ENCODE data around the gene TNIK.
"Not testable (repeated sequence)": the region's sequence is repeated elsewhere in the genome, so short reads cannot be mapped to it uniquely, and the experiment has no call there.

Gene TNIK

GRCh38 chr3:171129827-171130226 is 330.4 kb downstream of the TNIK start:
- no peak for DNase-seq (ENCODE audit: low read depth in 2 of 2)

DNA sequence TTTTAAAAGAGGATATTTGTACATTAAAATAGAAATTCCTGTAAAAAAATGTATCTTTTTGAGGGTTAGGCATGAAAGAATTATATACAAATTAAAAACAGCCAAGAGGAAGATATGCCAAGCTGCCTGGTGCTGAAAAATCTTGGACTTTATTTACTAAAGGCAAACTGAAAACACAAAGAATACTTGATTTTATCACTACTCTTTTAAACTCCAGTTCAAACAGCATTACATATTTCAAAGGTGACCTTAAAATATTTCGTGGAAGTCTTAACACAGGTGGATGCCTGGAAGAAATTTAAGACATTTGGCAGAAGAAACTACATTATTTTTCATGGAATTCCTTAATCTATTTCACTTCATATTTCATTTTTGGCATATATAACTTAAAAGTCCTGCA is 332.6 kb downstream of the TNIK start:
- no peak for DNase-seq (ENCODE audit: low read depth in 2 of 2)

DNA sequence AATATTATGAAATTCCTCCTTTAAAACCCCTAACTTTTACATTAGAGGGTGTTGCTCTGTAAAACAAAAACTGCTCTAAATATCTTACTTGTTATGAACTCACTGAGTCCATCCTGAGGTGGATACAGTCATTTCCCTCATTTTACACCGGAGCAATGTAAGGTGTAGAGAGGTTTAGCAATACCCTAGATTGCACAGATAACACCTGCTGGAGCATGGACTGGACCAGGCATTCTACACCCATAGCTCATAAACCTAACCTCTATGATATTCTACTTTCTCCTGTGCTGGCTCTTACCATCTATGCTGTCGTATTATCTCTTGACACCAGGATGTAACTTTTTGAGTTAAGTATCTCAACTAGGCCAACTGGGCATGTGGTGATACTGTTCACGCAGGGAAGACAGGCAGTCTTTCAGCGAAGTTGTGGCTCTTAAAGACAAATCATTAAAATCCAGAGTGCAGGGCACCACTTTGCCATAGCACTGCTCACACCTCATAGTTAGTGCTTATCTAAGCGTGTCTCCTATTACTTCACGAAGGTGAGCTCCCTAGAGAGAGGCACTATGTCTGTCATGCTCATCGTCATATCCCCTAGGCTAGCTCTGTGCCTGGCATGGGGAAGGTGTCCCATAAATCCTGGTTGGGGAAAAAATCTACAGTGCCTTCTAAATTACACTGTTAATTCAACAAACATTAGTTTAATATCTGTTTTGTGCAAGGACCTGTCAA is 333.6 kb downstream of the TNIK start:
- no peak for DNase-seq (ENCODE audit: low read depth in 2 of 2)

DNA sequence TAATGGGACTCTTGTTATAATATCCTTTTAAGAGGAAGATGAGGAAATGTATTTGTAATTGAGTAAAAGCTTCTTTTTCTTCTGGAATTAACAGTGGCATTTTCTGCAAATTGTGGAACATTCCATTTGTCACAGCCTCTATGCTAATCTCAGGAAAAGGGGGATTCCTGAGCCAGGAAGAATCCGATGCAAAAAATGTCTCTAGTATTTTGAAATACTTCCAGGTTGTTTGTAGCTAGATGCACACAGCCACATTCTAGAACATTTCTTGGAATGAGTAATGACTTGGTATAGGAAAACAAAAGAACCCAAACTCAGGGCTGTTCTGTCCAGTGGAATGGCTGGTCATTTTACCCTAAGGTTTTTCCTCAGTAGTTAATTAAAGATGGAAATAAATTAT is 335.2 kb downstream of the TNIK start:
- no peak for DNase-seq (ENCODE audit: low read depth in 2 of 2)

DNA sequence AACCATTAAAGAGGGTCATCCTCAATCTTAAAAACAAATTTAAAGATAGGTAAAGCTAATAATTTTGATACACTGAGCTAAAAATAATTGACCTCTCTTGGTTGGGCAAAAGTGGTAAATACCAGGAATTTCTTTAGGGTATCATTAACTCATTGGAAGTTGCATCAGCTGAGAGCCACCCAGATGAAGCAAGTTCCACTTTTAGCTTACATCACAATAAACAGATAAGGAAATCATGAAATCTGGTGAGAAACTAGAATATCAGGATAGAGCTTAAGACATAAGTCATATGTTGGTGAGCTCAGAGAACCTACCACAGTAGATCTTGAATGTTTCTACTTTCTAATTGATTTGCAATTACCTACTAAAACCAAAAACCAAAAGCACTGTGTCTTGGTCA is 336.3 kb downstream of the TNIK start:
- no peak for DNase-seq (ENCODE audit: low read depth in 2 of 2)

DNA sequence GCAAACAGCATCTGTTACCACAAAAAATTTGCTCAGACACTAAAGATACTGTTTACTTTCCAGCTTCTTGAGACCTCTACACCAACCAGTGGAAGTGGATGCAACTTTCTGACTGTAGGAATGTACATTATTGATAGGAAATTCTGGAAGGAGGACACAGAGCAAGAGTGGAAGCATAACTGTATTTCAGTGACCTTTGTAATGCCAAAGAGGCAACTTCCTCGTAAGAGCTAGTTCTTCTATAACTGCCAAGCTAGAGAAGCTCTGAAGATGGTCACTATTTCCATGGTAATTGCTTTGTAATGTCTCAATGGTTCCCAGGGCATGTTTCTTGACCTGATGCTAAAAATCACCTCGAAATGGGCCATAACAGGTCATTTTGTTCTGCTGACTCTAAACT is 337.3 kb downstream of the TNIK start:
- no peak for DNase-seq (ENCODE audit: low read depth in 2 of 2)

DNA sequence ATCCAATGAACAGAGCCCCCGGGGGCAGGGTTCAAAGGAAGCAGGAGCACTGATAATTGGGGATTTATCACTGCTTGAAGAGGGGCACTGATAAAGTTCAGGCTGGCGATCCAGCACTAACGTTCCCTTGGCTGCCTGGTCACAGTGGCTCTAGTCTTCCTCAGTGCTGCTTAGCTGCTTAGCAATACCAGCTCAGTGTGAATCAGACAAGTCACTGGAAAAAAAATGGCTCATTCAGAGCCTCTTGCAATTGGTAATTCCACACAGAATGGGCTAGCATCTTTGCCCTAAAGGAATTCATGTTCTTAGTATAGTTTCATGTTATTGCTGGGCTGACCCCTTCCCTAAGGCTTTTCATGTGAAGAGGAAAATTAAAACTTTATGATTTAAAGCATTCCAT is 338.0 kb downstream of the TNIK start:
- no peak for DNase-seq (ENCODE audit: low read depth in 2 of 2)

GRCh38 chr3:171121801-171122200 is 338.4 kb downstream of the TNIK start:
- no peak for DNase-seq (ENCODE audit: low read depth in 2 of 2)

DNA sequence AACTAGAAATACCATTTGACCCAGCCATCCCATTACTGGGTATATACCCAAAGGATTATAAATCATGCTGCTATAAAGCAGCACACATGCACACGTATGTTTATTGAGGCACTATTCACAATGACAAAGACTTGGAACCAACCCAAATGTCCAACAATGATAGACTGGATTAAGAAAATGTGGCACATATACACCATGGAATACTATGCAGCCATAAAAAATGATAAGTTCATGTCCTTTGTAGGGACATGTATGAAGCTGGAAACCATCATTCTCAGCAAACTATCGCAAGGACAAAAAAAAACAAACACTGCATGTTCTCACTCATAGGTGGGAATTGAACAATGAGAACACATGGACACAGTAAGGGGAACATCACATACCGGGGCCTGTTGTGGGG is 340.8 kb downstream of the TNIK start:
- not testable (repeated sequence) for DNase-seq (ENCODE audit: low read depth in 2 of 2)

- DNase-seq (ENCODE audit: low read depth in 2 of 2) = not testable (repeated sequence)
Observed at GRCh38 chr3:171118993-171119392, 341.2 kb downstream of the TNIK start.

GRCh38 chr3:171116824-171117395 is 343.3 kb downstream of the TNIK start:
- no peak for DNase-seq (ENCODE audit: low read depth in 2 of 2)

GRCh38 chr3:171116365-171116764 is 343.8 kb downstream of the TNIK start:
- DNase-seq (ENCODE audit: low read depth in 2 of 2) = no peak

- no peak for DNase-seq (ENCODE audit: low read depth in 2 of 2)
Observed at GRCh38 chr3:171115667-171116066, 344.5 kb downstream of the TNIK start.

- no peak for DNase-seq (ENCODE audit: low read depth in 2 of 2)
Observed at GRCh38 chr3:171113716-171114115, 346.5 kb downstream of the TNIK start.

DNA sequence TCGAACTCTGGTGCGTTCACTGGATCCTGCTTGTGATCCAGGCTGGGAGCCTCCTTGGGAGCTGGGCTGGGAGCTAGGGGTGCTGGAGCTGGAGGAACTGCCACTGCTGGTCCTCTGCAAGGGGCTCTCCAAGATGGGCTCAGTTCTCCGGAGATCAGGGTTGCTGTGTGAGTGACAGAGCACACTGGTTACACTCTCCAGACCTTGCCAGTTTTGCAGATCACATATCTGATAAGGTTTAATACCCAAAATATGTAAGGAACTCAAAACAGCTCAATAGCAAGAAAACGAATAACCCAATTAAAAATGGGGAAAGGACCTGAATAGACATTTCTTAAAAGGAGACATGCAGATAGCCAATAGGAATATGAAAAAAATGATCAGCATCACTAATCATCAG is 349.5 kb downstream of the TNIK start:
- no peak for DNase-seq (ENCODE audit: low read depth in 2 of 2)

DNA sequence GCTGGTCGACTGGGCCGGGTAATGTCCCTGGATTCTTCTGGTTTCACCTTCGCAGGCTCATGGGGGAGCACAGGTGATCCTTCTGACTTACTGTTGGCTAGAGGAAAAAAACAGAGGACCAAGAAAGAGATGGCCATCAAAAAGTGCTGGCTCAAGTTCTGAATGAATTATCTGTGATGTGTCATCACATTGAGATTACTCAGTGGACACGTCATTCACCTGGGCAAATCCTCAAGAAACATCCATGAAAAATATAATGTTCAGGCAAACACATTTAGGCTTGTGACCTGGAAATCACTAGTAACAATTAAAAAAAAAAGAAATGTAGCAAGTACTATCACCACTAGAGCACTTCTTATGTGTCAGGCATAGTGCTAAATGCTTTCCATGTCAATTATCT is 352.1 kb downstream of the TNIK start:
- no peak for DNase-seq (ENCODE audit: low read depth in 2 of 2)

- DNase-seq (ENCODE audit: low read depth in 2 of 2) = no peak
Observed at GRCh38 chr3:171103185-171103584, 357.0 kb downstream of the TNIK start.

- DNase-seq (ENCODE audit: low read depth in 2 of 2) = no peak
Observed at GRCh38 chr3:171101982-171102641, 358.1 kb downstream of the TNIK start.

DNA sequence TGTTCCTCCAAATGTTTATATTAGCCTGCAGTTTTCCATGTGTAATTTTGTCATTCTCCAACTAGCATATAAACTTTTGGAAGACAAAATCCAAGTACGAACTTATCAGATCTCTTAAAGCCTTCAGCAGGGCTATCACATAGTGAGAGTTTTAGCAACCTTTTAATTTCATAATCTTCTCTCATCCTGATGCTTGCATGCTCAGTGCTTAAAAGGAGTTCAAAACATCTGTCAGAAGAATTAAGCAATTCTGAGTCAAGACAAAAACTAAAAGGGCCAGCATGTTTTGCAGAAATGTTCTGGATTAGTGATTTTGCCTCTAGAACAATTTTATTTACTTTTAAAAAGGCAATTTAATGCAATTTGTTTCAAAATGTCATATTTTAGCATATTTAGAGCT is 360.3 kb downstream of the TNIK start:
- no peak for DNase-seq (ENCODE audit: low read depth in 2 of 2)

DNA sequence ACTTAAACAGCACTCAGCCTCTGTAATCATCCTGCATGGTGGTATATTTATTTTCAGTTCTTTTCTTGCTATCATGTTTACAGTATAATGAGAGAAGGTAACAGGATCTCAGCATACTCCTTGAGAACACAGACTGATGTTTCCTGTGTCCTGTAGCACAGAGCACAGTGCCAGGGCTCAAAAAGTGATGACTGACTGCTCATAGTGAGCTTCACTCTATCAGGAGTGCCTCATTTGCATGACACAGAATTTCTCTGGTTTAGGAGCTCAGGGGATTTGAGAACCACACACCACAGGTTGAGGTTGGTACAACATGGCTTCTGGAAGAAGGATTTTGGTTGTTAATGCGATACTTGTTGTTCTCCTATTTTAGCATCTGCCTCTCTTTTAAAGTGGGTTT is 365.1 kb downstream of the TNIK start:
- no peak for DNase-seq (ENCODE audit: low read depth in 2 of 2)

DNA sequence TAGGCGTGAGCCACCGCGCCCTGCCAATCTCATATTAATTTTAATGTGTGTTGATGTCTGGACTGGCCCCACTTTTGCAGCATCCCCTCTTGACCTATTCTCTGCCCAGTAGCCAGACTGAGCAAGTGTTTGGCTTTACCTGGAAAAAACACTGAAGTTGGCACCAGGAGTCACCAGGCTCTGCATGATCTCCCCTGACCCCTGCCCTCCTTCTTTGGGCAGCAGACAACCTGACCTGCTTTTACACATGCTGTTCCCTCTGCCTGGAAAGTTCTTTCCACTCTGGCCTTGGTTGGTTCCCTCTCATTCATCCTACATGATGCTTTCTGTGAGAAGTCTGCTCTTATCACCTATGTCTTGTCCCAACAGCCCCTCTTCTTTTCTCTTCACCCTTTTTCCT is 365.8 kb downstream of the TNIK start:
- DNase-seq (ENCODE audit: low read depth in 2 of 2) = no peak

DNA sequence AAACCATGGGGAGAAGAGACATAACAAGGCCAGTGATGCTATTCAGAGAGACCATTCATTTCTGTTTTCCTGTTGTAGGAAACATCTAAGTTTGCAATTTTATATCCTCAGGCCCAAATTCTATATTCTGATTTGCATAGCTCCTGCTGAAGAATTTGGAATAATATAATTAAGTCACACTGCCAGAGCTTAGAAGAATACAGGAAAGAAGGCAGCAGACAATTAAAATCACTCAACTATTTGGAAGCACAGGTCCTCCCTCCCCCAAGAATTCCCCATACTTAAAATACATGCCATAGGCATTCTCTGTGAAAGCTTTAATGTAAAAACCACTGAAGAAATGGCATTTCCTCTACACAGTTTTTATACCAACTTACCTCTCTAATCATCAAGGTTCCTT is 366.7 kb downstream of the TNIK start:
- DNase-seq (ENCODE audit: low read depth in 2 of 2) = no peak

- DNase-seq (ENCODE audit: low read depth in 2 of 2) = no peak
Observed at GRCh38 chr3:171092467-171092911, 367.7 kb downstream of the TNIK start.

Measured in stimulated activated CD4-positive, alpha-beta T cell treated with anti-CD3 and anti-CD28 coated beads, Interleukin-1b, Interleukin-23, amount 100 ng/mL, for 1 hour (primary cell).